KOPT-K1 (cell line): ENCODE data around the gene NUDT16L1.

Source experiments
- H3K27ac ChIP-seq: fragments of 200-600 bp; sonication (generic); 2 replicates; pipeline ENCODE4 v1.5.1; 2016; ENCODE audit warnings: antibody characterized with exemption, mild to moderate bottlenecking, low read depth, low read length; ENCODE audit not compliant: poor library complexity, severe bottlenecking
- H3K36me3 ChIP-seq: fragments of 200-600 bp; sonication (generic); 2 replicates; pipeline ENCODE4 v1.5.1; 2017; ENCODE audit warnings: antibody characterized with exemption, mild to moderate bottlenecking, low read length, moderate library complexity; ENCODE audit not compliant: insufficient read depth
- H3K9me3 ChIP-seq: fragments of 200-600 bp; sonication (generic); 2 replicates; pipeline ENCODE4 v1.5.1; 2017; ENCODE audit warnings: antibody characterized with exemption, low read length, mild to moderate bottlenecking; ENCODE audit not compliant: insufficient read depth, poor library complexity, severe bottlenecking

NUDT16L1 gene

GRCh38 chr16:4704491-4704890, 11.1 kb downstream of the NUDT16L1 start:
- Histone ChIP-seq H3K9me3 (no peaks in the 10 kb centered on the region), H3K27ac (no peak overlapping the region), H3K36me3 (peaks cover 64% of the 10 kb centered on the region)

GRCh38 chr16:4704913-4705312, 11.6 kb downstream of the NUDT16L1 start:
- H3K27ac ChIP-seq, result no peak overlapping the region
- no peaks in the 10 kb centered on the region for H3K9me3 ChIP-seq
- peaks cover 64% of the 10 kb centered on the region for H3K36me3 ChIP-seq

- Histone ChIP-seq H3K36me3 (peaks cover 52% of the 10 kb centered on the region), H3K27ac (no peak overlapping the region), H3K9me3 (no peaks in the 10 kb centered on the region)
Measured at GRCh38 chr16:4706871-4707270, 13.5 kb downstream of the NUDT16L1 start.

- Histone ChIP-seq H3K9me3 (no peaks in the 10 kb centered on the region), H3K27ac (no peak overlapping the region), H3K36me3 (peaks cover 55% of the 10 kb centered on the region)
Measured at GRCh38 chr16:4709481-4709880, 16.1 kb downstream of the NUDT16L1 start.

GRCh38 chr16:4713663-4714501, 20.5 kb downstream of the NUDT16L1 start:
- Histone ChIP-seq H3K36me3 (peaks cover 39% of the 10 kb centered on the region), H3K27ac (no peak overlapping the region), H3K9me3 (no peaks in the 10 kb centered on the region)

- Histone ChIP-seq H3K9me3 (no peaks in the 10 kb centered on the region), H3K36me3 (peaks cover 32% of the 10 kb centered on the region), H3K27ac (no peak overlapping the region)
Measured at GRCh38 chr16:4714996-4715395, 21.6 kb downstream of the NUDT16L1 start.

- Histone ChIP-seq H3K9me3 (no peaks in the 10 kb centered on the region), H3K27ac (no peak overlapping the region), H3K36me3 (peaks cover 25% of the 10 kb centered on the region)
Measured at GRCh38 chr16:4718466-4718865, 25.1 kb downstream of the NUDT16L1 start.

- H3K36me3 ChIP-seq, result peaks cover 29% of the 10 kb centered on the region
- no peaks in the 10 kb centered on the region for H3K9me3 ChIP-seq
Measured at GRCh38 chr16:4723071-4723767, 29.9 kb downstream of the NUDT16L1 start.

GRCh38 chr16:4724661-4725270, 31.4 kb downstream of the NUDT16L1 start:
- Histone ChIP-seq H3K36me3 (peaks cover 42% of the 10 kb centered on the region), H3K9me3 (no peaks in the 10 kb centered on the region)

More at GRCh38 chr16:4723071-4723767, 29.9 kb downstream of the NUDT16L1 start:
- no peak overlapping the region for H3K27ac ChIP-seq

GRCh38 chr16:4726616-4727015, 33.3 kb downstream of the NUDT16L1 start:
- no peaks in the 10 kb centered on the region for H3K9me3 ChIP-seq
- peaks cover 51% of the 10 kb centered on the region for H3K36me3 ChIP-seq
- H3K27ac ChIP-seq, result no peak overlapping the region

More at GRCh38 chr16:4724661-4725270, 31.4 kb downstream of the NUDT16L1 start:
- no peak overlapping the region for H3K27ac ChIP-seq

GRCh38 chr16:4728676-4729075, 35.3 kb downstream of the NUDT16L1 start:
- no peaks in the 10 kb centered on the region for H3K9me3 ChIP-seq
- no peak overlapping the region for H3K27ac ChIP-seq
- H3K36me3 ChIP-seq, result peaks cover 42% of the 10 kb centered on the region; the same call in 1 of the 2 replicates

- Histone ChIP-seq H3K36me3 (peaks cover 38% of the 10 kb centered on the region; the same call in 1 of the 2 replicates), H3K27ac (no peak overlapping the region), H3K9me3 (no peaks in the 10 kb centered on the region)
Measured at GRCh38 chr16:4729876-4730275, 36.5 kb downstream of the NUDT16L1 start.

GRCh38 chr16:4733211-4733742, 39.9 kb downstream of the NUDT16L1 start:
- Histone ChIP-seq H3K27ac (peak overlapping the region; percentile 77), H3K36me3 (peaks cover 22% of the 10 kb centered on the region; the same call in 1 of the 2 replicates), H3K9me3 (no peaks in the 10 kb centered on the region)

- peak overlapping the region; percentile 77 for H3K27ac ChIP-seq
- H3K36me3 ChIP-seq, result peaks cover 18% of the 10 kb centered on the region; the same call in 1 of the 2 replicates
Measured at GRCh38 chr16:4733747-4734062, 40.3 kb downstream of the NUDT16L1 start.

More at GRCh38 chr16:4733747-4734062, 40.3 kb downstream of the NUDT16L1 start:
- no peaks in the 10 kb centered on the region for H3K9me3 ChIP-seq
